SKM-1 treated with dmso at 0.1 percent for 144 hours (cell line): Measurements from ENCODE around the gene MOB3A.

Source experiments
- DNase-seq: peaks from one replicate; lab custom pipeline; 2025; ENCODE audit not compliant: unreplicated experiment; lab: John Stamatoyannopoulos, UW

The MOB3A gene

DNA sequence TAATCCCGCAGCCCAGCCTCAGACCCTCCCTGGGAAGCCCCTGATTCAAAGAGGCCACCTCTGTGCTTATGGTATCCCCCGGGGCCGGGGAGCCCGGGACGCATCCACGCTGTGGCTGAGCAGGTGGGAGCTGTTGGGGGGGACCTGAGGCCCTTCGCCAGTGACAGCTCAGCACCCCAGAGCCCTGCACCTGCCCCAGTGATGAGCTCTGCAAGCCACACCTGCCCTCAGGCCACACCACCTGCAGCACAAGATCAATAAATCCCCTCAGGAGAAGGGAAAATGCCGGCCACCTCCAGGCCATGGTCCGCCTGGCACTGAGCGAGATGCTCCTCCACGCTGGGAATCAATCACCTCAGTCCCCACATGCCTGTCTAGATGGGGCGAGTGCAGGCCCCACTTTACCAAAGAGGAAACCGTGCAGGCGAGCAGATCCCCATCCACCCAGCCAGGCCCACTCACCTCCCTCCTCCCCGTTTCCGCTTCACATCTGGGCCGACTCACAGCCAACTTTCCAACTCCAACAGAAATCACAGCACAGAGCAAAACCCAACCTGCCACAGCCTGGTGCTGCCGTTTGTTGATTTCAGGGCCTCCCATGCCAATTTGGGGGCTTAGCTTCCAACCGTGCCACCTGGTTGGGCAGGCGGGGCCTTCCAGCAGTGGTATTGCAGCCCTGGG is 12.8 kb downstream of the MOB3A start:
- DNase-seq, result no peak

DNA sequence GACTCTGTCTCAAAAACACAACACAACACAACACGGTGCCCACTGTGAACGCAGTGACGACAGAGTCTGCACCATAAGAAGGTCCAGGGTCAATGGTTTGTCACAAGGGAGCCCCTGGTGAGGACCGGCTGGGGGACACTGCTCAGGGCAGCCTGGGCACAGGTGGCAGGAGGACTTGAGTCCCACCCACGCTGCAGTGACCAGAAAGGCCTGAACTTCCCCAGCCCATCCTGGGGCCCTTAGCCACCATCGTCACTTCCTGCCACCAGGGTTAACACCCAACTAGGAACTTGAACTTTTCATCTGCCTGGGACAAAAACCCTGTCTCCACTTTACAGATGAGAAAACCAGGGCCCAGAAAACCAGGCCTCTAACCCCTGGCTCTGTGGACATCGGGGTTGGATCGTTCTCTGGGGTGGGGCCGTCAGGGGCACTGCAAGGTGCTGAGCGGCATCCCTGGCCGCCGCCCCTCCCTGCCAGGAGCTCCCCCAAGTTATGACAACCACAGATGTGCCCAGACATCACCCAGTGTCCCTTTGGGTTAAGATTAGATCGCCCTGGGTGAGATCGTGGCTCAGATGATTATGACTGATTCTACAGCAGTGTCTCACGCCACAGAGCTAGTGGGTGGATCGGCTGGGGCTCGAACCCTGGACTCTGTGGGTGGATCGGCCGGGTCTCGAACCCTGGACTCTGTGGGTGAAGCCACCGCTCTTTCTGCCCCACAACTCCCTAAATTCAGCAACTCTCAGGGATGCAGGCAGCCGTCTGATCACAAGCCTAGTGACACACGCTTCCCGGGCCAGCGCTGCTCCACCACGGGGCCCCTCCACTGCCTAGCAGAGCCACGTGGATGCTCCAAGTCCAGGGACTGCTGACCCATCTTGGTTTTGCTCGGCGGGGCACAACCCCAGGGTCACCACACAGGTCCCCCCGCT is 14.0 kb downstream of the MOB3A start:
- peak; percentile 38 for DNase-seq

DNA sequence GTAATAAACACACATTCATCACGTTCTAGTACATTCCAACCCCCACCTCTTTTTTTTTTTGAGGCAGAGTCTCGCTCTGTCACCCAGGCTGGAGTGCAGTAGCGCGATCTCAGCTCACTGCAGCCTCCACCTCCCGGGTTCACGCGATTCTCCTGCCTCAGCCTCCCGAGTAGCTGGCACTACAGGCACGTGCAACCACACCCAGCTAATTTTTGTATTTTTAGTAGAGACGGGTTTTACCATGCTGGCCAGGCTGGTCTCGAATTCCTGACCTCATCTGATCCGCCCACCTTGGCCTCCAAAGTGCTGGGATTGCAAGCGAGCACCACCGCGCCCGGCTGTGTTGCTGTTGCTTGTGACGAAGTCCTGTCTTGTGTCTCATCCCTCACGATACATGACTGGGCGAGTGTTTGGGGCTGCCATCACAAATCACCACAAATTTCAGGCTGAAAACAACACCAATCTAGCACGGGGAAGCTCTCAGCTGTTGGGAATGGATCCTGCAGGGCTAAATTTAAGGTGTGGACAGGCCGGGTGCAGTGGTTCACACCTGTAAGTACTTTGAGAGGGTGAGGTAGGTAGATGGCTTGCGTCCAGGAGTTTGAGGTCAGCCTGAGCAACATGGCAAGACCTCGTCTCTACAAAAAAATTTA is 15.7 kb downstream of the MOB3A start:
- DNase-seq, result no peak

DNA sequence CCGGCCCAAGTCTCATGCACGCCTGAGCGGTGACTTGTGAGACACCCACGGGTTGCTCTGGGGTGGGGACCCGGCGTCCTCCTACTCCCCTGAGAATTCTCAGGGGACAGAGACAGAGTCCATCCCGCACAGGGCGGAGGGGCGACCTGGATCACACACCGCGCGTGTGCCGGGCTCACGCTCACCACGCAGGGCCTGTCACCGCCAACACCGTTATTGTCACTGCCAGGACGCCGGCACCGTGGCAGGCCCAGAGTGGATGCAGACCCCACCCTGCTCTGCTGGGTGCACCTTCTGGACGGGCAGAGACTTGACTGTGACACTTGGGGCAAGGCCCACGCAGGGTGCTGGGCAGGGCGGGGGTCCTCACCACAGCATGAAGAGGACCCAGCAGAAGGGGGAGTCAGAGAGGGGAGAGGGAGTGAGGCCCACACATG is 16.2 kb downstream of the MOB3A start:
- no peak for DNase-seq

DNA sequence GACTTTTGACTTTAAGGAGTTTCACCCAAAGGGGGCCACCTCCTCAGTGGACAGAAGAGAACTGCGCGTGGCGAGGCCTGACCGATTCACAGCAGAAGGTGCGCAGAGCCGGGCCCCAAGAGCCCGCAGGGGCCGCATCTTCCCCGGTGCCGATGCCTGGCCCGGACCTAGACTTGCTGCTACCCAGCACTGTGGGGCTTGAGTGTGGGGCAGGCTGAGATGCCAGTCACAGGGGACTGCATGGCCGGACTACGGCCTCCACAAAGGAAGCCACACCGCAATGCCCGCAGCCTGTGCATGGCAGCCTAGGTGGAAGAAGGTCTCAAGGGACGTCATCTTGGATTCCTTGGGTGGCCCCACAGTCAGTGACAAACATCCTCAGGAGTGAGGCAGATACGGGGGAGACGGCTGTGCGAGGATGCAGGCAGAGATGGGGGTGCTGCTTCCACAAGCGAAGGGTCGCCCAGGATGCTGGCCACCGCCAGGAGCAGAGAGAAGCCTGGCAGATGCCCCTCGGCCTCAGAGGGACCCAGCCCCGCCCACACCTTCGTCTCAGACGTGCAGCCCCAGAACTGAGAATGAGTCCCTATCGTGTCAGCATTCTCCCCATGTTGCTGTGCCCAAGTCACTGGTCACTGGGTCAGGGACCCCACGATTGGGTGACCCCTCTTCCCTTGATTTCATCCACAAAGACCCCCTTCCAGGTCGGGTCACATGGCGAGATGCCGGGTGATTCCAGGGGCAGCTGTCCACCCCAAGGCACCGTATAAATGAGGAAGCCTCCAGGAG is 16.9 kb downstream of the MOB3A start:
- DNase-seq, result no peak

DNA sequence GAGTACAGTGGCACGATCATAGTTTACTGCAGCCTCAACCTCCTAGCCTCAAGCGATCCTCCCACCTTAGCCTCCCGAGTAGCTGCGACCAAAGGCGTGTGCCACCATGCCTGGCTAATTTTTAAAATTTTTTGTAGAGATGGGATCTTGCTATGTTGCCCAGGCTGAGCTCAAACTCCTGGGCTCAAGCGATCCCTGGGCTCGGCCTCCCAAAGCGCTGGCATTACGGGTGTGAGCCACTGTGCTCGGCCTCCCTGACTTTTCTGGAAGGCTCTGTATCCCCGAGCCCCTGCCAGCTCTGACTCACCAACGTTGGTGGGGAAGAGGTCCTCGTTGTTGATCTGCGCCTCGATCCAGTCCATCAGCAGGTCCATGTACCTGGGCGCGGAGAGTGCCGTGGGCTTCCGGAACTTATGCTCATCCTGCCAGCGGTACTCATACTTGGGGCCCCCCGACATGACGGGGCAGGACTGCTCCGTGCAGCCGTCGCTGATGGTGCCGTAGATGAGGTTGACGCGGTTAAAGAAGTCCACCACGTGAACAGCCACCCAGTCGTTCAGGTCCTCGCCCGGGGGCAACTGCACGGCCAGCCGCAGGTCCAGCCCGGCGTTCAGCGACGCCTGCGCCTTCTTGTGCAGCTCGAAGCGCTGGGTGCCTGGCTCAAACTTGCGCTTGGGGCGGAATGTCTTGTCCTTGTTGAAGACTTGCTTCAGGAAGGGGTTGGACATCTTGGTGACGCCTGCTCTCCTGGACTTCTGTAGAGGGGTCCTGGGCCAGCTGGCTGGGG is 18.1 kb downstream of the MOB3A start:
- no peak for DNase-seq

DNA sequence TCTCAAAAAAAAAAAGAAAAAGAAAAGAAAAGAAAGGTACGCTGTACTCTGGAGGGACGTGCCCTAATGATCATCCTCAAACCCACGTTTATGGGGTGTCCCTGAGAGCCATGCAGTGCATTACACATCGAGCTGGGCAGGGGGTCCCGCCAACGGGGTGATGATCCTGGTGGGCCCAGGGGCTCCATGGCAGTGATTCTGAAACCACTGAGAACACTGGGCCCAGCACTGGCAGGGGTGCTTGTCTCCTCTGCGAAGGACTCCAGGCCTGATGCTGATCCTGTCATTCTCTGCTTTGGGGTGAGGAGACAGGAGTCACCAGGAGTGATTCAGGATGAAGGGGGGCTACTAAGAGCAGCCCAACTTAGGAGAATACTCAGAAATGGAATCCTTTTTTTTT is 18.7 kb downstream of the MOB3A start:
- DNase-seq, result no peak

DNA sequence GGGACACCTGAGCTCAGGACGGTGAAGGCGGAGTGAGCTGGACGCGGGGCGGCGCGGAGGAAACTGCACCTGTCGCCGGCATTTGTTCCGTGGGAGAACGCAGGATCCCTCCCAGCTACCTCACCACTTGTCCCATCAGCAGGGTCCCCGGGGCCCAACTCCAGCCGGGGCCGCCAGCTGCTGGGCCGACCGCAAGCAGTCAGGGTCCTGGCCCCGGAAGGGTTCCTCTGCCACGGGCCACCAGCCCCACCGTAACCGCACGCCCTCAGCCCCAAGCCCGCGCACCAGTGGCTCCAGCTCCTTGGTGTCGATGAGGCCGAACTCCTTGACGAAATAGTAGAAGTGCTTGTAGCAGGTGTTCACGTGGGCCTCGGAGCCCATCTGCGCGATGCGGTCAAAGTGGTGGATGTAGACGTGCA is 19.6 kb downstream of the MOB3A start:
- DNase-seq, result no peak

DNA sequence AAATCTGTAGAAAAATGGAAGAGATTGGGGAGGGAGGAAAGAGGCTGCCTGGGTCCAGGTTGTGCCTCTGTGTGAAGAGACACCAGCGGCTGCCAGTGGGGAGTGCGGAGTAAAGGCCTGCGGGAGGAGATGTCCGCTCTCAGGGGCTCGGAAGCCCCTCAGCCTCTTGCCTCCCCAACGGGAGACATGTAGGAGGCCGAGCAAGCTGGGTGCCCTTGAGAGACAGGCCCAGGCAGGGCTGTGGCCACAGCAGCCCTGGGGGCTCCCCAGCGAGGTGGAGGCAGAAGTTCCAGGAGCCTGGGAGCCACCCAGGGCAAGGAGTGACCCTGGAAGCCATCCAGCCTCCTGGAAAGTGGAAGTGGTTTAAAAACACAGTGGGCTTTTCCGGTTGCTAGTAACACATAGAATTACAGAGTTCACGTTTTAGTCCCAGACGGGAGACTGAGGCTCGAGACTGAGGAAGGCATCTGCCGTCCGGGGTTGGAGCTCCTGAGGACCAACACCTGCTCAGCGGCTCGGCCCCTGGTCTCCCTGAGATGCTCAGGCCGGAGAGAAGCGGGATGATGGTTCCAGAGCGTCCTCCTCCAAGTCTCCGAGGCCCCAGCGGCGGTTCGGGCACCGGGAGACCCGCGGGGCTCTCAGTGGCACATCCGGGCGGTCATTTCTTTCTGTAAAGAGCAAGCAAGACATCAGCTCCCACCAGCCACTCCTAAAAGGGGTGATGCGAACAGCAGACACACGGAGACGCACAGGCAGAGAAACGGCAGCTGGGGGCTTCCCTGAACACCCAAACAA is 23.2 kb downstream of the MOB3A start:
- no peak for DNase-seq

DNA sequence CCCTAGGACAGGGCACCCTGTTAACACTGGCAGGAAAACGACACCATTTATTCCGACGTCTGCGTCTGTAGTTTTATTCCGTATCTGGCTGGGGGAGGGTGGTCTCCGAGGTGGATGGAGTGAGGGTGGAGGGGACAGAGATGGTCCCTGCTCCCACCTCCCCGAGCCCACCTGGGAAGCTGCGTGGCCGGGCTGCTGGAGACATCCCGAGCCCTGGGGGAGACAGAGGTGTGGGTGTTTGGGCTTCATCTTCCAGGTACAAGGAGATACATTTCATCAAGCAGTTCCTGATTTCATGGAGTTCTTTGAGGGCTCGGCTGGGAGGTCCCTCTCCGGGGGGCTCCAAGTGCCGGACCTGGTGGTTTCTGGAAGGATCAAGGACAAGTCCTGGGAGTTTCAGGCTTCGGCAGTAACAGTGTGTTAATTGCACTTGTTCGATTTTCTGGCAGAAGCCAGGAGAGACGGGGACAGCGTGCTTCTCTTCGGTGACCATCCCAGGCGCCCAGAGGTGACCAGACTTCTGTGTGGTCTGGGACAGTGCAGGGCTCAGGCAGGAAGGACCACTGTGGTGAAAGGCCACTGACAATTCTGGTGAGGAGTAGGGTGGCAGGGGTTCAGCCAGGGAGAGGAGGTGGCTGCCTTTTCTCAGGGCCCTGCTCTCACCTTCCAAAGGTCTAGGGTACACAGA is 25.0 kb downstream of the MOB3A start:
- DNase-seq, result no peak

DNA sequence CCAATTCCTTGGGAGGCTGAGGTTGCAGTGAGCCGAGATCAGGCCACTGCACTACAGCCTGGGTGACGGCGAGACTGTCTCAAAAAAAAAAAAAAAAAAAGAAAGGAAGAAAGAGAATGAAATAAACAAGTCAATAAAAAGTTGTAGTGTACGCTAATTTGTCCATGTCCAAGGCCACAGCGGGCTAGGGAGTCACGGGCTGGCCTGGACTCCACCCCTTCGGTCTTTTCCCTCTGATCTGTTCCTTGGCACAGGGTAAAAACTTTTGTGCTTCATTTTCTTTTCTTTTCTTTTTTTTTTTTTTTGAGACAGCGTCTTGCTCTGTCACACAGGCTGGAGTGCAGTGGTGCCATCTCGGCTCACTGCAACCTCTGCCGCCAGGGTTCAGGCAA is 25.7 kb downstream of the MOB3A start:
- DNase-seq, result no peak

DNA sequence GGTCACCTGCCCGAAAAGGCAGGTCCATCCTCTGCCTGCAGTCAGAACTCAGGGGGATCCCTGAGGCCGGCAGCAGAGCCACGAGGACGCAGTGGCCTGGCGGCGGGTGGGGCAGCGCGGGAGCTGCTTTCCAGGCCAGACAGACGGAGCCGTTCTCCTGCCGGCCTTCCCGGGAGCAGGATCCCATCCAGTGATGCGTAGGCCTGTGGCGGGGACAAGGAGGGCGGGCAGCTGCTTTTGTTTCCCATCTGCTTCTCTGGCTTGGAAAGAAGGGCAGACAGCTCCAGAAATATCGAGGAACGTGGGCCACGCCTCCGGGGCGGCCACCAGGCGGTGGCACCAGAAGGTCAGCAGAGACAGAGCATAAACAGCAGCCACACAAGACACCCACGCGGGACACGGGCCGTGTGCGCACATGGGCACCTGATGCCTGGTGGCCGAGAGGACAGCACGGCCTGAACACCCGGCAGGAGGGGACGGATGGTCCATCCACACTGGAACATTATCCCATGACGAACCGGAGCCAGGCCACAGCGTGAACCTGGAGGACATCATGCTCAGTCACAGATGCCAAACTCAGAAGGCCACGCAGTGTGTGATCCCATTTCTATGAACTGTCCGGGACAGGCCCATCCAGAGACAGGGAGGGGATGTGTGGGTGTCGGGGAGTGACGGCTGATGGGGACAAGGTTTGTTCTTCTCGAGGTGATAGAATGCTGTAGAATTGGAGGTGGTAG is 31.2 kb downstream of the MOB3A start:
- no peak for DNase-seq

DNA sequence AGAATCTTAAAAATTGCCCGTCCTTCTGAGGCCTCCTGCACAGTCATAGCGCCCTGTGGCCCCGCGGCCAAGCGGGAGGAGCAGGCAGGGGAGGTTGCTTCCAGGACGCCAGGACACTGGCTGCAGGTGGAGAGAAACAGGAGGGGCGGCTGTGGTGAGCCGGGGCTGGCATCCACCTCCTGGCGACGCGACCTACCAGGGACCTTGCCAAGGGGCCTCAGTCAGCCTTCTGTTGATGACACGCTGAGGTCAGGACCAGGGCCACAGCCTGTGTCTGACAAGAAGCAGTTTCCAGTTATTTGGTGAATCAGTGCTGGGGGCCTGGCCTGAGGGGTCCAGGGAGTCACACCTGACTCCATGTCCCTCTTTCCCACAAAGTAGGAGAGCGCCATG is 31.7 kb downstream of the MOB3A start:
- no peak for DNase-seq

DNA sequence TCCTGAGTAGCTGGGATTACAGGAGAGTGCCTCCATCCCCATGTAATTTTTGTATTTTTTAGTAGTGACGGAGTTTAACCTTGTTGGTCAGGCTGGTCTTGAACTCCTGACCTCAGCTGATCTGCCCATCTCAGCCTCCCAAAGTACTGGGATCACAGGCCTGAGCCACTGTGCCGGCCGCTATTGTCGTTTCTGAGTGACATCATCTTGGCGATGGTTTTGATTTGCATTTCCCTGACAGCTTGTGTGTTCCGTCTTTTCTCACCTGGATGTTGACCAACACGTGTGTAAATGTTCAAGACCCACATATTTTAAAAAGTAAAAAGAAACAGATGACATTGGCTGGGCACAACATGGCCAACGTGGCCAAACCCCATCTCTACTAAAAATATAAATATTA is 32.3 kb downstream of the MOB3A start:
- no peak for DNase-seq

DNA sequence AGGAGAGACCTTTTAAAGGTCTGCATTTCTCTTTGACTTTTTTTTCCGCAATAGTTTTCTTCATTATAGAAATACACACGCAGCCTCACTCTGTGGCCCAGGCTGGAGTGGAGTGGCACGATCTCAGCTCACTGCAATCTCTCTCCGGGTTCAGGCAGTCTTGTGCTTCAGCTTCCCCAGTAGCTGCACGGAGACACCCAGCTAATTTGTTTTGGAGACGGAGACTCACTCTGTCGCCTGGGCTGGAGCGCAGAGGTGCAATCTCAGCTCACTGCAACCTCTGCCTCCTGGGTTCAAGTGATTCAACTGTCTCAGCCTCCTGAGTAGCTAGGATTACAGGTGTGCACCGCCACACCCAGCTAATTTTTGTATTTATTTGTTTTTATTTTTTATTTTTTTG is 33.4 kb downstream of the MOB3A start:
- no peak for DNase-seq

DNA sequence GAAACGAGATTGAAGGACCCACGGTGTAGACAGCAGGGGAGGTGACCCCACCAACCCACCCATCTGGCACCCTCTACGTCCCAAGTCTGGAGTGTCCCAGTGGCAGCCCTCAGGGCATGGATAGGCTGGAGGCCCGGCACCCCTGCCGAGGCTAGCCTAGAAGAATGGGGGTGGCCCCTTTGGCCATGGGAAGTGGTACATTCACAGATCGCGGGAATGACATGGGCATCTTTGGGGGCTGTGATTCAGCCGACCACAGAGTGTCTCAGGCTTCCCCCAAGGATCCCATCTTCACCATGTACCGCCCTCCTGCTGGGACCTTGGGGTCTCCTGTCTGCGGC is 33.8 kb downstream of the MOB3A start:
- DNase-seq, result no peak

DNA sequence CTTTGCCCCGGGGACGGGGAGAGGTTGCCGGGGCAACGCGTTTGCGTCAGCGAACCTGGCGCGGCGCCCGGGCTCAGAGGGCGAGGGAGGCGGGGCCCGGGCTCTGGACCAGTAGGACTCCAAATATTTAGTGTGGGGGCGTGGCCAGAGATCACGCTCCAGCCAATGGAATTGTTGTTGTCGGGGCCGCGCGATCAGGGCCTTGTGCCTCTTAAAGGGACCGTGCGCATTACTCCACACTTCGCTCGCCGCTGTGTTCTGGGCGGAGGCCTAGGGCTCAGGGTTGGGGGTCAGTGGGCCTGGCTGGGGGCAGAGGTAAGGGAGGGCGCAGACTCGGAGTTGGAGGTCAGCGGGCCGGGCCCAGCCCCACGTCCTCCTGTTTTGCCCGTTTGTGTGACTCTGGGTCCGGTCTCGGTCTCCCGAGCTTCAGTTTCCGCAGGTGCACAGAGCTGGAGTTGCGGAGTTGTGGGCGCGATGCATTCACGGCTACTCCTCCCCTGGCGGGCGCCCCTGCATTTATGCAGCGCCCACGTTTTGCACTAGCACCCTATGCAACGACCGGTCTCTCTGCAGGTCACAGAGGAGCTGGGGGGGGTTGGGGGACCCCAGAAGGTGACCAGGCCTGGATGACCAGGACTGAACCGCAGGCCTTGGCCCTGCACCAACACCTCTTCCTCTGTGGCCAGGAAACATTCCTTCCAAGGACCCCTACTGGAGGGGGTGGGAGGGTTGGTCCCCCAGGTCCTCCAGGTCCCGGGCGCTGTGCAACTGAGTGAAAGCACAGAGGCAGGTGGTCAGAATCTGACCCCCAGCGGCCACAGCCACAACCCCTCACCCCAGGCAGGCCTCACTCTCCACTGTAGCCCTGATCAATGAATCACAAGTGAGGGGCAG is 34.4 kb downstream of the MOB3A start:
- DNase-seq, result peak; percentile 85
